Ascending aorta (tissue), 2 donors: ENCODE results near the gene HDAC9. TPM values are rescaled to one million over a fixed set of nuclear protein-coding genes. Genes with fewer than 3 reads are reported as not detected.
A peak's percentile ranks its signal among the peaks of the same experiment; 100 is the strongest.

Experiments
- DNase-seq, 2 donors: peaks; one replicate each; pipeline ENCODE4 v3.0.0-alpha.2; 2019; ENCODE audit warnings: low spot score in 2 of 2
- H3K27ac ChIP-seq, 2 donors: fragments of 200-600 bp; sonication (generic); one replicate each; pipeline ENCODE4 v1.5.1; 2016 to 2017; ENCODE audit warnings: mild to moderate bottlenecking in 1 of 2
- H3K27me3 ChIP-seq: fragments of 200-600 bp; sonication (generic); one replicate; pipeline ENCODE4 v1.5.1; 2017
- H3K36me3 ChIP-seq, 2 donors: fragments of 200-600 bp; sonication (generic); one replicate each; pipeline ENCODE4 v1.5.1; 2016
- H3K4me1 ChIP-seq, 2 donors: fragments of 200-600 bp; sonication (generic); one replicate each; pipeline ENCODE4 v1.5.1; 2016 to 2017; ENCODE audit warnings: mild to moderate bottlenecking in 1 of 2
- H3K4me3 ChIP-seq, 2 donors: fragments of 200-600 bp; sonication (generic); one replicate each; pipeline ENCODE4 v1.5.1; 2016 to 2017; ENCODE audit warnings: mild to moderate bottlenecking in 1 of 2
- H3K9me3 ChIP-seq, 2 donors: fragments of 200-600 bp; sonication (generic); one replicate each; pipeline ENCODE4 v1.5.1; 2016
- CTCF ChIP-seq, 3 experiments: fragments of 200-600 bp in 2 of 3; fragments of 450-650 bp in 1 of 3; sonication (generic) in 2 of 3; IDR thresholded peaks; one replicate each; pipeline ENCODE4 v1.5.1; 2016 to 2019; ENCODE audit warnings: antibody characterized with exemption in 3 of 3, mild to moderate bottlenecking in 1 of 3, moderate library complexity in 1 of 3
- intact Hi-C: fragments of 100-400 bp; cut with DNase I; formaldehyde crosslinking; loops from one replicate; pipeline ENCODE4 v1.15.1; 2023
- total RNA-seq: library from RNA; depleted of rRNA; stranded (reverse); fragments of >200 nt; gene quantifications from one replicate; pipeline ENCODE4 v1.1.0, GENCODE V29; 2016

HDAC9 gene
- total RNA-seq, 1 donor from 2014 or later = 33.4 TPM

GRCh38 chr7:18541181-18541870 lies 45.8 kb downstream of the HDAC9 start:
- TF ChIP-seq CTCF (IDR thresholded peaks at IDR 0.05) = peak in 1 of 3 experiments; percentile 5
- H3K27me3 ChIP-seq = no peaks in the 10 kb centered on the region
- peak overlapping the region; percentile 14 to 26 for H3K4me3 ChIP-seq
- no peaks in the 10 kb centered on the region for H3K9me3 ChIP-seq
- H3K27ac ChIP-seq = peak overlapping the region; percentile 60 to 68
- H3K4me1 ChIP-seq = peaks cover 0 to 25% of the 10 kb centered on the region in 2 donors
- no peaks in the 10 kb centered on the region for H3K36me3 ChIP-seq
- intact Hi-C loops = no loop called here
- peak; percentile 19 to 87 for DNase-seq

GRCh38 chr7:18541871-18542212 lies 46.3 kb downstream of the HDAC9 start:
- Histone ChIP-seq H3K36me3 (no peaks in the 10 kb centered on the region), H3K27ac (peak overlapping the region; percentile 60 to 68), H3K27me3 (no peaks in the 10 kb centered on the region), H3K9me3 (no peaks in the 10 kb centered on the region), H3K4me1 (peaks cover 0 to 27% of the 10 kb centered on the region in 2 donors), H3K4me3 (peak overlapping the region in 1 of 2 donors; percentile 26)
- no peak for TF ChIP-seq CTCF (IDR thresholded peaks at IDR 0.05)
- no peak for DNase-seq
- intact Hi-C loops = no loop called here

- no peak overlapping the region for H3K27ac ChIP-seq
- H3K36me3 ChIP-seq = no peaks in the 10 kb centered on the region
- peaks cover 0 to 17% of the 10 kb centered on the region in 2 donors for H3K4me1 ChIP-seq
- H3K9me3 ChIP-seq = no peaks in the 10 kb centered on the region
- intact Hi-C loops = no loop called here
- TF ChIP-seq CTCF (IDR thresholded peaks at IDR 0.05) = no peak
- no peaks in the 10 kb centered on the region for H3K27me3 ChIP-seq
- DNase-seq = no peak
- H3K4me3 ChIP-seq = no peak overlapping the region
These were observed 51.0 kb downstream of the HDAC9 start for GRCh38 chr7:18546576-18546975.

GRCh38 chr7:18547509-18548187 lies 52.1 kb downstream of the HDAC9 start:
- no peak overlapping the region for H3K4me3 ChIP-seq
- intact Hi-C loops = no loop called here
- no peaks in the 10 kb centered on the region for H3K36me3 ChIP-seq
- H3K27ac ChIP-seq = peak overlapping the region in 1 of 2 donors; percentile 5
- H3K9me3 ChIP-seq = no peaks in the 10 kb centered on the region
- H3K4me1 ChIP-seq = peaks cover 0 to 18% of the 10 kb centered on the region in 2 donors
- H3K27me3 ChIP-seq = no peaks in the 10 kb centered on the region
- no peak for DNase-seq
- no peak for TF ChIP-seq CTCF (IDR thresholded peaks at IDR 0.05)

- Histone ChIP-seq H3K27me3 (no peaks in the 10 kb centered on the region), H3K36me3 (no peaks in the 10 kb centered on the region), H3K4me3 (no peak overlapping the region), H3K9me3 (no peaks in the 10 kb centered on the region), H3K4me1 (peaks cover 0 to 27% of the 10 kb centered on the region in 2 donors), H3K27ac (no peak overlapping the region)
- intact Hi-C loops = no loop called here
- TF ChIP-seq CTCF (IDR thresholded peaks at IDR 0.05) = no peak
- DNase-seq = no peak
These were observed 53.0 kb downstream of the HDAC9 start for GRCh38 chr7:18548534-18548933.
